Panc1 (cell line): ENCODE results near the gene PTPRE. TPM values are rescaled to one million over a fixed set of nuclear protein-coding genes. Genes with fewer than 3 reads are reported as not detected.
A peak's percentile ranks its signal among the peaks of the same experiment; 100 is the strongest.

Experiments used
- ATAC-seq: fragments of 200-7000 bp; cut with Tn5 transposase; 2 replicates; pipeline ENCODE4 v1.9.1; 2020; ENCODE audit warnings: mild to moderate bottlenecking, moderate library complexity
- BruUV-seq: library from RNA; stranded (reverse); fragments of 400-500 nt; replicated peaks from 2 replicates; lab custom pipeline; 2021; lab: Mats Ljungman, UMichigan
- CTCF ChIA-PET: fragments of 300-600 bp; sonication (Branson Sonifier 250); formaldehyde crosslinking; loops from one replicate; lab custom pipeline; 2022; ENCODE audit warnings: antibody characterized with exemption; lab: Charles Lee
- POLR2A ChIA-PET: fragments of 300-600 bp; sonication (Branson Sonifier 250); formaldehyde crosslinking; loops from one replicate; lab custom pipeline; 2022; ENCODE audit warnings: antibody characterized with exemption; lab: Charles Lee
- DNase-seq: peaks from one replicate; pipeline ENCODE4 v3.0.0-alpha.2; 2010; ENCODE audit warnings: low read depth, low spot score
- H3K27ac ChIP-seq: 2 replicates; pipeline ENCODE4 v1.5.1; 2011; ENCODE audit warnings: mild to moderate bottlenecking, low read length, inconsistent platforms
- H3K27me3 ChIP-seq: fragments of 200-500 bp; sonication (Bioruptor generic); 2 replicates; pipeline ENCODE4 v1.6.0; 2014; ENCODE audit warnings: low read length, inconsistent platforms; ENCODE audit not compliant: control insufficient read depth, insufficient read depth
- H3K36me3 ChIP-seq: fragments of 200-500 bp; sonication (Bioruptor generic); 2 replicates; pipeline ENCODE4 v1.5.1; 2014; ENCODE audit warnings: inconsistent platforms, mild to moderate bottlenecking, low read length, moderate library complexity; ENCODE audit not compliant: control insufficient read depth, insufficient read depth
- H3K4me1 ChIP-seq: 2 replicates; pipeline ENCODE4 v1.5.1; 2011; ENCODE audit warnings: inconsistent platforms, mild to moderate bottlenecking, low read length, moderate library complexity; ENCODE audit not compliant: control insufficient read depth, insufficient read depth
- H3K4me3 ChIP-seq, 2 experiments: 2 replicates each; pipeline ENCODE4 v1.5.1; 2011 to 2012; ENCODE audit warnings: low read depth in 2 of 2, low read length in 2 of 2, mild to moderate bottlenecking in 2 of 2, inconsistent platforms in 1 of 2, moderate library complexity in 1 of 2
- H3K9me3 ChIP-seq: fragments of 200-500 bp; sonication (Bioruptor generic); 2 replicates; pipeline ENCODE4 v1.5.1; 2014; ENCODE audit warnings: low read depth, mild to moderate bottlenecking, inconsistent platforms, low read length, moderate library complexity; ENCODE audit not compliant: control insufficient read depth, insufficient read depth
- CTCF ChIP-seq: fragments of 450-650 bp; IDR thresholded peaks from 2 replicates; pipeline ENCODE4 v1.5.1; 2017; ENCODE audit warnings: mild to moderate bottlenecking
- POLR2AphosphoS5 ChIP-seq: IDR thresholded peaks from 2 replicates; pipeline ENCODE4 v1.6.1; 2012; ENCODE audit warnings: mild to moderate bottlenecking, low read depth, low read length, moderate library complexity
- SIN3A ChIP-seq: IDR thresholded peaks from 2 replicates; pipeline ENCODE4 v1.6.1; 2012; ENCODE audit warnings: low read depth, mild to moderate bottlenecking, low read length, moderate library complexity, borderline replicate concordance; ENCODE audit not compliant: insufficient read depth
- TCF7L2 ChIP-seq: IDR thresholded peaks from 2 replicates; pipeline ENCODE4 v1.6.1; 2011; ENCODE audit warnings: mild to moderate bottlenecking, low read depth, low read length, inconsistent platforms
- in situ Hi-C: cut with HindIII; loops from 2 replicates; pipeline ENCODE4 v1.10.0; 2016; ENCODE audit warnings: low sequenced_read_pairs, low pct_unique_long_range_greater_than_20kb
- intact Hi-C: fragments of 100-400 bp; cut with micrococcal nuclease; formaldehyde crosslinking; loops from one replicate; pipeline ENCODE4 v1.10.0; 2022; ENCODE audit not compliant: unreplicated experiment
- total RNA-seq: library from RNA; stranded (reverse); gene quantifications from one replicate; pipeline ENCODE4 v1.2.1, GENCODE V29; 2021; ENCODE audit not compliant: unreplicated experiment
- TF ChIP-seq, protein P1 (sequence below), 2 experiments: IDR thresholded peaks; 2 replicates each; pipeline ENCODE4 v1.6.1; 2011 to 2012; ENCODE audit warnings: low read depth in 2 of 2, control low read depth in 1 of 2, low read length in 1 of 2, mild to moderate bottlenecking in 1 of 2, moderate library complexity in 1 of 2; ENCODE audit not compliant: insufficient read depth in 1 of 2

PTPRE gene
- total RNA-seq, 1 experiment from 2014 or later, result 0.44 TPM

GRCh38 chr10:127922206-127922605 lies 15.3 kb downstream of the PTPRE start:
- TF ChIP-seq, protein P1, sequence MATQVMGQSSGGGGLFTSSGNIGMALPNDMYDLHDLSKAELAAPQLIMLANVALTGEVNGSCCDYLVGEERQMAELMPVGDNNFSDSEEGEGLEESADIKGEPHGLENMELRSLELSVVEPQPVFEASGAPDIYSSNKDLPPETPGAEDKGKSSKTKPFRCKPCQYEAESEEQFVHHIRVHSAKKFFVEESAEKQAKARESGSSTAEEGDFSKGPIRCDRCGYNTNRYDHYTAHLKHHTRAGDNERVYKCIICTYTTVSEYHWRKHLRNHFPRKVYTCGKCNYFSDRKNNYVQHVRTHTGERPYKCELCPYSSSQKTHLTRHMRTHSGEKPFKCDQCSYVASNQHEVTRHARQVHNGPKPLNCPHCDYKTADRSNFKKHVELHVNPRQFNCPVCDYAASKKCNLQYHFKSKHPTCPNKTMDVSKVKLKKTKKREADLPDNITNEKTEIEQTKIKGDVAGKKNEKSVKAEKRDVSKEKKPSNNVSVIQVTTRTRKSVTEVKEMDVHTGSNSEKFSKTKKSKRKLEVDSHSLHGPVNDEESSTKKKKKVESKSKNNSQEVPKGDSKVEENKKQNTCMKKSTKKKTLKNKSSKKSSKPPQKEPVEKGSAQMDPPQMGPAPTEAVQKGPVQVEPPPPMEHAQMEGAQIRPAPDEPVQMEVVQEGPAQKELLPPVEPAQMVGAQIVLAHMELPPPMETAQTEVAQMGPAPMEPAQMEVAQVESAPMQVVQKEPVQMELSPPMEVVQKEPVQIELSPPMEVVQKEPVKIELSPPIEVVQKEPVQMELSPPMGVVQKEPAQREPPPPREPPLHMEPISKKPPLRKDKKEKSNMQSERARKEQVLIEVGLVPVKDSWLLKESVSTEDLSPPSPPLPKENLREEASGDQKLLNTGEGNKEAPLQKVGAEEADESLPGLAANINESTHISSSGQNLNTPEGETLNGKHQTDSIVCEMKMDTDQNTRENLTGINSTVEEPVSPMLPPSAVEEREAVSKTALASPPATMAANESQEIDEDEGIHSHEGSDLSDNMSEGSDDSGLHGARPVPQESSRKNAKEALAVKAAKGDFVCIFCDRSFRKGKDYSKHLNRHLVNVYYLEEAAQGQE (IDR thresholded peaks at IDR 0.05; ENCODE audit: insufficient read depth in 1 of 2, low read depth in 2 of 2, low read length in 1 of 2), result no peak
- TF ChIP-seq CTCF, result no peak
- TF ChIP-seq SIN3A, result no peak
- in situ Hi-C loops, result no loop called here
- Histone ChIP-seq H3K36me3 (no peaks in the 10 kb centered on the region), H3K27me3 (no peaks in the 10 kb centered on the region), H3K27ac (no peak overlapping the region; the same call in 1 of the 2 replicates), H3K4me3 (no peak overlapping the region), H3K4me1 (peaks cover 11% of the 10 kb centered on the region), H3K9me3 (no peaks in the 10 kb centered on the region)
- ATAC-seq (no peak), DNase-seq (no peak)
- no TSS peak for BruUV-seq
- intact Hi-C loops, result no loop called here
- ChIA-PET POLR2A (no interaction called here), CTCF (no interaction called here)

DNA sequence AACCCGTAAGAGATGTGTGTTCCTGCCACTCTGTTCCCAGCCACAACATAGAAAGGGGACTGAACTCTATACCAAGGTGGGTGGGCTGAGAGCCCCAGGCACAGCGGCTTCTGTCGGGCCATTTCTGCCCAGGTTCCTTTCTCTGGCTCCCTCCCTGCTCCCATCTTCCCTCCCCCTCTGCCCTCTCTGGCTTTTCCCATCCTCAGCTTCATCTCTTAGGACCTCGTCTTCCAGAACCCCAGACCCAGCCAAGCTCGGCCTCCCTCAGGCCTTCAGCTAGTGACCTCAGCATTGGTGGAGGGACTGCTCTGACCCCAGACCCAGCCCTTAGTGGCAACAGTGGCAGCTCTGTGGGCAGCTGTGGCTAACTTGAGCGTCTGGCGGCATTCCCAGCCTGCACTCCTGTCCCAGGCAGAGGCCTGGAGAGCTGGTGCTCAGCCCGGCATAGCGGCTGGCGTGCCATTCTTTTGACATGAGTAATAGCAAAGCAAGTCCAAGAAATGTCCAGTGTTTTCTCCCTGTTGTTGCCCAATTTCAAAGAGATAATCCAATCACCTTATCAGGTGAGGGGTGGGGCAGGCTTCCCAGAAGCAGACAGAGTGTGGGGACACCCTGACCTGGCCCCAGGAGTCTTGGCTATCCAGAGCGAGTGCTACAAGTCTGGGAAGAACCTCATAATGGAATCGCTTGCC lies 15.9 kb downstream of the PTPRE start:
- Histone ChIP-seq H3K4me1 (peaks cover 11% of the 10 kb centered on the region), H3K4me3 (no peak overlapping the region), H3K36me3 (no peaks in the 10 kb centered on the region), H3K27ac (no peak overlapping the region; the same call in 1 of the 2 replicates), H3K27me3 (no peaks in the 10 kb centered on the region), H3K9me3 (no peaks in the 10 kb centered on the region)
- TF ChIP-seq CTCF (no peak), TCF7L2 (no peak), SIN3A (no peak), POLR2AphosphoS5 (no peak)
- TF ChIP-seq, protein P1 (IDR thresholded peaks at IDR 0.05; ENCODE audit: insufficient read depth in 1 of 2, low read depth in 2 of 2, low read length in 1 of 2), result no peak
- in situ Hi-C loops, result no loop called here
- DNase-seq, result peak; percentile 4
- intact Hi-C loops, result no loop called here
- POLR2A ChIA-PET, result no interaction called here
- ATAC-seq, result peak; percentile 92
- BruUV-seq, result no TSS peak
- CTCF ChIA-PET, result interaction anchor here (1.3 kb wide), 1 partner anchor 89 kb away, joined by 3 read pairs; no protein-coding TSS in a partner anchor
